GM12892 (cell line): Measurements from ENCODE around the gene TMUB2.
A peak's percentile ranks its signal among the peaks of the same experiment; 100 is the strongest.

Experiments
- DNase-seq: peaks from one replicate; pipeline ENCODE4 v3.0.0; 2011; ENCODE audit not compliant: insufficient read length
- FAIRE-seq: peaks from 2 replicates; lab custom pipeline; 2011; peaks lifted over from hg19 to GRCh38; lab: Jason Lieb, UNC
- POLR2A ChIP-seq: IDR thresholded peaks from 2 replicates; pipeline ENCODE4 v1.6.1; 2011; ENCODE audit warnings: low read depth, low read length, control low read depth
- POLR2AphosphoS5 ChIP-seq: IDR thresholded peaks from 2 replicates; pipeline ENCODE4 v1.6.1; 2011; ENCODE audit warnings: low read depth, low read length, control low read depth
- TAF1 ChIP-seq: IDR thresholded peaks from 2 replicates; pipeline ENCODE4 v1.6.1; 2011; ENCODE audit warnings: low read depth, mild to moderate bottlenecking, control low read depth, low read length, borderline replicate concordance

TMUB2 gene

GRCh38 chr17:44183024-44183423, 3.7 kb upstream of the TMUB2 start:
- DNase-seq (no peak), FAIRE-seq (no peak)
- TF ChIP-seq TAF1 (no peak), POLR2AphosphoS5 (no peak), POLR2A (no peak)

- FAIRE-seq (no peak), DNase-seq (no peak)
- TF ChIP-seq POLR2A, result no peak
- no peak for TF ChIP-seq POLR2AphosphoS5
Measured at GRCh38 chr17:44184212-44184810, 2.5 kb upstream of the TMUB2 start.

- no peak for TF ChIP-seq POLR2A
- TF ChIP-seq TAF1, result no peak
- TF ChIP-seq POLR2AphosphoS5, result peak; percentile 14; the same call in 1 of the 2 replicates
Measured at GRCh38 chr17:44187131-44187899, 543 bp downstream of the TMUB2 start.

GRCh38 chr17:44188576-44189403, 2.0 kb downstream of the TMUB2 start:
- FAIRE-seq (no peak), DNase-seq (no peak)
- TF ChIP-seq POLR2A (no peak), POLR2AphosphoS5 (no peak)

More at GRCh38 chr17:44187131-44187899, 543 bp downstream of the TMUB2 start:
- FAIRE-seq (no peak), DNase-seq (peak; percentile 81)

GRCh38 chr17:44190481-44190880, 3.7 kb downstream of the TMUB2 start:
- FAIRE-seq (no peak), DNase-seq (no peak)
- TF ChIP-seq POLR2A (no peak), TAF1 (no peak), POLR2AphosphoS5 (no peak; the same call in 1 of the 2 replicates)

GRCh38 chr17:44191369-44191768, 4.6 kb downstream of the TMUB2 start:
- no peak; the same call in 1 of the 2 replicates for TF ChIP-seq POLR2AphosphoS5
- TF ChIP-seq TAF1, result no peak
- no peak for TF ChIP-seq POLR2A
- DNase-seq (no peak), FAIRE-seq (no peak)

GRCh38 chr17:44191941-44192496, 5.2 kb downstream of the TMUB2 start:
- no peak for DNase-seq
- no peak for FAIRE-seq
- TF ChIP-seq POLR2A (no peak), TAF1 (no peak), POLR2AphosphoS5 (no peak; the same call in none of the 2 replicates)

- DNase-seq (no peak), FAIRE-seq (no peak)
- TF ChIP-seq TAF1, result no peak
- peak; percentile 19; the same call in 1 of the 2 replicates for TF ChIP-seq POLR2A
Measured at GRCh38 chr17:44192750-44193149, 6.0 kb downstream of the TMUB2 start.

- TF ChIP-seq TAF1, result no peak
- no peak for TF ChIP-seq POLR2A
- no peak for TF ChIP-seq POLR2AphosphoS5
- FAIRE-seq (no peak), DNase-seq (no peak)
Measured at GRCh38 chr17:44193326-44194084, 6.7 kb downstream of the TMUB2 start.

GRCh38 chr17:44197107-44197506, 10.3 kb downstream of the TMUB2 start:
- no peak for FAIRE-seq

GRCh38 chr17:44197980-44198720, 11.4 kb downstream of the TMUB2 start:
- DNase-seq (peak; percentile 71), FAIRE-seq (no peak)
- TF ChIP-seq POLR2A (peak; percentile 49; the same call in 1 of the 2 replicates), POLR2AphosphoS5 (peak; percentile 40; the same call in 1 of the 2 replicates), TAF1 (no peak)

More at GRCh38 chr17:44197107-44197506, 10.3 kb downstream of the TMUB2 start:
- TF ChIP-seq POLR2A, result no peak
- no peak for DNase-seq
